ENCODE data around the gene PNMA6F.

DNA sequence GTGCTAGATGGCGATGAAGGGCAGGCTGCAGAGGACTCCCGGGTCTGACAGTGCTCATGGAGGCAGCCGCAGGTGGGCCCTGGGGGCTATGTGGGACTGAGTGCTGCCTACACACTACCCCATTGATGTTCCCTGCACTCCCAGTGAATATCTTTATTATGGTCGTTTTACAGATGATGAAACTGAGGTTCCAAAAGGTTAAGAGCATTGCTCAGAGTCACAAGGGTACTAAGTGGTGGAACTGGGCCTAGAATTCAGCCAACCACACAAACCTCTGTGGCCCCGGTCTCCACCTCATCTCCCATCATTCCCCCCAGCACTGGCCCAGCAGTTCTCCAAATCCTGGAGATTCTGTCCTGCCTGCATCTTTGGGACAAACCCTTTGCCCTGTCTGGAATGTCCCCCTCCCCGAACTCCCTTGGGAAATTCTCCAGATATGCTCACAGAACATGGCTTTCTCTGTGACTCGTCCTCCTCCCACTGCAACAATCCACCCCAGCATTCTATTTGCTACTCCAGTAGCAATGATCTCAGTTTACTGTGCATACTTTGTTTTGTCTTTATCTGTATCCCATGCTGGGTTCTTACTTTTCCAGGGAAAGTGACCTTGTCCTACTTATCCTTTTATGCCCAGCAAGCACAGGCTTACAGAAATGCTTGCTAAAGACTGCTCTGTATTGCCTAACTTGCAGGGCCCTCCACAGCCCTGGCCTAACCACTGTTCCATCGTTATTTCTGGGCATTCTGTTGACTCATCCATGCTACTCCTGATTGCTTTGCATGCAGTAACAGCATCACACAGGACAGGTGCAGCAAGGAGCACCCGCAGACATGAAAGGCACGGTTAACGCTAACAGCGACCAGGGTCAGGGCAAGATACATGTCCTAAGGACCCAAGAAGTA, 14.0 kb downstream of the PNMA6F start:
- TF ChIP-seq, protein P1, sequence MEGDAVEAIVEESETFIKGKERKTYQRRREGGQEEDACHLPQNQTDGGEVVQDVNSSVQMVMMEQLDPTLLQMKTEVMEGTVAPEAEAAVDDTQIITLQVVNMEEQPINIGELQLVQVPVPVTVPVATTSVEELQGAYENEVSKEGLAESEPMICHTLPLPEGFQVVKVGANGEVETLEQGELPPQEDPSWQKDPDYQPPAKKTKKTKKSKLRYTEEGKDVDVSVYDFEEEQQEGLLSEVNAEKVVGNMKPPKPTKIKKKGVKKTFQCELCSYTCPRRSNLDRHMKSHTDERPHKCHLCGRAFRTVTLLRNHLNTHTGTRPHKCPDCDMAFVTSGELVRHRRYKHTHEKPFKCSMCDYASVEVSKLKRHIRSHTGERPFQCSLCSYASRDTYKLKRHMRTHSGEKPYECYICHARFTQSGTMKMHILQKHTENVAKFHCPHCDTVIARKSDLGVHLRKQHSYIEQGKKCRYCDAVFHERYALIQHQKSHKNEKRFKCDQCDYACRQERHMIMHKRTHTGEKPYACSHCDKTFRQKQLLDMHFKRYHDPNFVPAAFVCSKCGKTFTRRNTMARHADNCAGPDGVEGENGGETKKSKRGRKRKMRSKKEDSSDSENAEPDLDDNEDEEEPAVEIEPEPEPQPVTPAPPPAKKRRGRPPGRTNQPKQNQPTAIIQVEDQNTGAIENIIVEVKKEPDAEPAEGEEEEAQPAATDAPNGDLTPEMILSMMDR (IDR thresholded peaks at IDR 0.05), result no peak
- no peak for TF ChIP-seq EZH2 (IDR thresholded peaks at IDR 0.05; ENCODE audit: borderline replicate concordance, insufficient read depth, low read depth, low read length, poor library complexity, severe bottlenecking)
